GM19240 (cell line): ENCODE measurements around the gene MTMR2.
"Not testable (repeated sequence)": the region's sequence is repeated elsewhere in the genome, so short reads cannot be mapped to it uniquely, and the experiment has no call there.

Experiments
- DNase-seq: peaks from one replicate; pipeline ENCODE4 v3.0.0; 2011; ENCODE audit warnings: low spot score; ENCODE audit not compliant: insufficient read length

Gene MTMR2

DNA sequence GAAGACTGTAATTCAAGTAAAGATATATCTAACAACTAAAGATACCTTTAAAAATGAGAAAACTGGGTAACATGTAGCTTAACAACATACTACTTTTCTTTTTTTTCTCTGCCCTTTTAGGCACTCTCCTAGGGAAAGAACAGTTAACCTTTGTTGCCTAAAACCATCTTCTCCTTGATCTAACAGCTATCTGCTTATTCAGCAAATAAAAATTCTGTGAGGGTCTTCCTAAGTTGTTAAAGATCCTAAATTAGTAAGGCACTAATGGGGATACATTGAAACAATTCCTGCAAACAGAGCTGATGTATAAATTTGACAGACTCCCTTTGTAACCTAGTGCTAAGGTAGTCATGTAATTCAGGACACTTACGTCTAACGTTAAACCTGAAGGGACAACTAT, 39.1 kb downstream of the MTMR2 start:
- no peak for DNase-seq

DNA sequence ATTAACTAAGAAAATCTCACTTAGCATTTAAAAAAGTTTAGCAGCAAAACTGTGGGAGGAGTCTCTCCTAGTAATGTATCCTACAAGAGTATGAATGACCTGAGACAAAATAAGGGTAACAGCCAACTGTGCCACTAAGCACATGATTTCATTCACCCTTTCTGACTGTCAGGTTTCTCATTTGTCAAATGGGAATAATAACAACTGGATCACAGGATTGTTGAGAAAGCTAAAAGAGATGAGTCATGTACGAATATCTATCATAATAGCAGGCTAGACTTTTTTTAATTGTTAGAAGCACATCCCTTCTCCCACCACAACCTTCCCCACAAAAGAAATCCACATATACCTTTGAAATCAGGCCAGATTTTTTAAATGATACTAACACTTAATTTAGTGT, 39.5 kb downstream of the MTMR2 start:
- DNase-seq: no peak

DNA sequence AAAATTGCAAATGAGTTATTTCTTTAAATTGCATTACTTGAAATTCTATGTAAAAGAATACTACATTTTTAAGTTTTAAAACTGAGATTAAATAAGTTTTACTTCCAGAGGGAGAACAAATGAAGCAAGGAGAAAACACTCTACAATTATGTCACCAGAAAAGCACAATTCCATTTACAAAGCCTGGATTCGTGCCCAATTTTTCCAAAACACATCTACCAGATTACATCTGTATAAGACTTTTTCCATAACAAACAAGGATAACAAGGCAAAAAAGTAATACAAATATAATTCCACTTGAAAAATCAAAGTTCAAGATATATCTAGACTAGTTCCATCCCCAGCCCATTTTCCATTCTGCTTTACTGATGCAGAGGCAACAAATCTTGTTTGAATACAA, 40.5 kb downstream of the MTMR2 start:
- no peak for DNase-seq

DNA sequence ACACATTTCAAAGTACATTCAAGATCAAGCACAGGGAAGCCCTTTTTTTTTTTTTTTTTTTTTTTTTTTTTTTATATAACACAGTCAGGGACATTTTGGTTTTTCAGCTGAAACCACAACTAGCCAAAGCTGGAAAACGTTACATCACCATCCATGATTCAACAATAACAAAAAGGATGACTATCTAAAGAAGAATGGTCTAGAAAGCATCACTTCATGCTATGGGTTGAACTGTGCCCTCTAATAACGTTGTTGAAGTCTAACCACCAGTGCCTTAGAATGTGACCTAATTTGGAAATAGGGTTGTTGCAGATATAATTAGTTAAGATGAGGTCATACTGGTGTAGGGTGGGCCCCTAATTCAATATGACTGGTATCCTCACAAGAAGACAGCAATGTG, 46.6 kb downstream of the MTMR2 start:
- no peak for DNase-seq

DNA sequence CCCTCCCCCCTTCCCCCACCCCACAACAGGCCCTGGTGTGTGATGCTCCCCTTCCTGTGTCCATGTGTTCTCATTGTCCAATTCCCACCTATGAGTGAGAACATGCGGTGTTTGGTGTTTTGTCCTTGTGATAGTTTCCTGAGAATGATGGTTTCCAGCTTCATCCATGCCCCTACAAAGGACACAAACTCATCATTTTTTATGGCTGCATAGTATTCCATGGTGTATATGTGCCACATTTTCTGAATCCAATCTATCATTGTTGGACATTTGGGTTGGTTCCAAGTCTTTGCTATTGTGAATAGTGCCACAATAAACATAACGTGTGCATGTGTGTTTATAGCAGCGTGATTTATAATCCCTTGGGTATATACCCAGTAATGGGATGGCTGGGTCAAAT, 53.0 kb downstream of the MTMR2 start:
- not testable (repeated sequence) for DNase-seq

DNA sequence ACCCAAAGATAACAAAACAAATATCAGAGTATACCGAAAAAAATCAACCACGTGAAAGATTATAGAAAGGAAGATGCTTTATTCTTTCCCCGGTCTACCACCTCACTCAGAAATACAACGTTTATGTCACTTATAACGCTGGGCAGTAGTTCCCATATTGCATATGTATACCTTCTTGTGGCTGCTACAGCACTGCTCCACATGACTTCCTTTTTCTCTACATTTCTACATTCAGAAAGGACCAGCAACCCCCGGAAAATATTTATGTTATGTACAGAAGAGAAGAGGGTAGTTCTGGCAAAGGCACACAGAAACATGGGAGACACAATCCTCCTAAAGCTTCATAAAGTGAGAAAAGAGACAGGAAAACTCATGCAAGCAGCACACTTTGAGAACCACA, 56.8 kb downstream of the MTMR2 start:
- no peak for DNase-seq

DNA sequence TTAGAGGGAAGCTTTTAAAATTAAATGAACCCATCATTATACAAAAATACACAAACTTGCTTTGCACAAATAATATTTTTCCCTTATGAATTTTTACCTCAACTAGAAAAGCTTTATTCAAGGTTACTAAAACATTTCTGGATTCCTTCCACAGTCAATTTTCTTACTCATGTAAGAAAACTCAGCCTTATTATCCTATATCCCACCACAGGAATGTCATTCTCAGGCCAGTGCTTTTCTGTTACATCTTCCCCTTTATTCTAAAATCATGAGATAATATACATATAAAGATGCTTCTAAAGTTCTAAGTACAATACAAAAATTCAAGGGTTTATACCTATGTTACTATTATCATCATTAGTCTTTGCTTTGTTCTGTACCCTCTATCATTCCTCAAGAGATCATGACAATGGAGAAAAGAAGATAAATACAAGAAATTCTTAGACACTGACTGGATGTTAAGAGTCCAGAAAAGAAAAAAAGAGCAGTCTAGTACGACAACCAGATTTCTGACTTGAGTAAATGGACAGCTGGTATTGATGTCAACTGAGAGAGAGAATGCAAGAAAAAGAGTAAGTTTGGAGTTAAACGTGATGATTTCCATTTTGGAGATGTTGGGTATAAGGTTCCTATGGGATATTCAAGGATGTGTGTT, 60.3 kb downstream of the MTMR2 start:
- no peak for DNase-seq

DNA sequence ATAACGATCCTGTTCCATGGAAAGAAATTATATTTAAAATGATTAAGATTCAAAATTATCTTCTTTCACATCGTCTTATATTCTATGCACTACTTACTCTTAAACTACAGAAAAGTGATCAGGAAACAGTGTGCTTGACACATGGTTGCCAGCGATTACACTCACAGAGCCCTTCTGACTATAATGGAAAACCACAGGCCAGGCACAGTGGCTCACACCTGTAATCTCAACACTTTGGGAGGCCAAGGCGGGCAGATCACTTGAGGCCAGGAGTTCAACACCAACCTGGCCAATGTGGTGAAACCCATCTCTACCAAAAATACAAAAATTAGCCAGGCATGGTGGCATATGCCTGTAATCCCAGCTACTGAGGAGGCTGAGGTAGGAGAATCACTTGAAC, 63.9 kb downstream of the MTMR2 start:
- not testable (repeated sequence) for DNase-seq

DNA sequence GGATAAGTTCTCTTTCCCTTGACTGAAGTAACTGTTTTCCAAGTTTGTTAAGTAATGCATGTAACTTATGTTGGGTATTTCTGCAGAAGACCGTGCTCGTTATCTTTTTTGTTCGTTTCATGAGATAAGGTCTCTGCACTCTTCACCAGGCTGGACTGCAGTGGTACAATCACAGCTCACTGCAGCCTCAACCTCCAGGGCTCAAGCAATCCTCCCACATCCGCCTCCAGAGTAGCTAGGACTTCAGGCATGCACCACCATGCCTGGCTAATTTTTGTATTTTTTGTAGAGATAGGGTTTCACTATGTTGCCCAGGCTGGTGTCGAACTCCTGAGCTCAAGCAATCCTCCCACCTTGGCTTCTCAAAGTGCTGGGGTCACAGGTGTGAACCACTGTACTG, 69.5 kb downstream of the MTMR2 start:
- not testable (repeated sequence) for DNase-seq

DNA sequence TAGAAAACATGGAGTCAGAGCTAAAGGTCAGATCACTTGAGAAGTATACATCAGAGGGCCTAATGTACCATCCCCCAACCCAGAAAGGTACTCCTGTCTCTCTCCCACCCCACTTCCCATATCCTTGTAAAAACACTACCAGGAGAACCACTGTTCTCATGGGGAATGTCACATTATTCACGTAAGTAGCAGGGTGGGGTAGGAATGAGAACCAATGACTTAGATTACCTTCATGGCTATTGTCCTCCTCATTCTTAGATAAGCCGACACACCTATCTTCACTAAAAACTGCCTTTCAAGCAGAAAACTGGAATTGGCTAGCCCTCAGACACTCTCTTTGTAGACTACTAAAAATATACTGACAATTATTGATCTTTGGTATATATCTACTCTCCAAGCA, 70.0 kb downstream of the MTMR2 start:
- DNase-seq: no peak

DNA sequence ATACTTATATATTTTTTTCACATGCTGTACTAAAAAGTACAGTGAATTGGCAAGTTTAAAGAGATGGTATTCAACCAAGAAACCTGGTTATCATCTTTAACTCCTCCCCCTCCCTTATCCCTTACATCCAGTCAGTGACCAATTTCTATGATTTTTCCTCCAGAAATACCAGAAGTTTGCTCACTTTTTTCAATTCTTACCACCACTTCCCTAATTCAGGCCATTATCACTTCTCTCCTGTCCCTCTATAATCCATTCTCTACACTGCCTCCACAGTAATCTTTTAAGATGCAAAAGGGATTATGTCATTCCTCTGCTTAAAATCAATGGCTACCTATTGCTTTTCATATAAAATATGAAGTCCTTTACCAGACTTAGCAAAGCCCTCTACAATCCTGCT, 70.8 kb downstream of the MTMR2 start:
- no peak for DNase-seq

DNA sequence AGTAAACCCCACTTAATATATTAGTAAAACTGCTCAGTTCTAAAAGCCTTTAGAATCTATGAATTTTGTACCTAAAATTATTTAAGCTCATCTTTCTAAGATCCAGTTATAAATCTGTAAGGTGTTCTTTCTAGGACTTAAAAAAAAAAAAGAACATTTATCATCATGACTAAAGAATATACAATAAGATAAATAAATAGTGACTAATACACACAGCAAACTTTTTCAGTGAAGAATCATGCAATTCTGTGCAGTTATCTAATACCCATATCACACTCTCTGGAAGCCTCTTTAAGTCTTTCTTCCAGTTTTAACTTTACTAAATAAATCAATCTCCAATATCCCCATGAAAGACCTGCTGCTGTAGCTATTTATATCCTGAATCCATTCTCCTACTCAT, 73.8 kb downstream of the MTMR2 start:
- DNase-seq: no peak

DNA sequence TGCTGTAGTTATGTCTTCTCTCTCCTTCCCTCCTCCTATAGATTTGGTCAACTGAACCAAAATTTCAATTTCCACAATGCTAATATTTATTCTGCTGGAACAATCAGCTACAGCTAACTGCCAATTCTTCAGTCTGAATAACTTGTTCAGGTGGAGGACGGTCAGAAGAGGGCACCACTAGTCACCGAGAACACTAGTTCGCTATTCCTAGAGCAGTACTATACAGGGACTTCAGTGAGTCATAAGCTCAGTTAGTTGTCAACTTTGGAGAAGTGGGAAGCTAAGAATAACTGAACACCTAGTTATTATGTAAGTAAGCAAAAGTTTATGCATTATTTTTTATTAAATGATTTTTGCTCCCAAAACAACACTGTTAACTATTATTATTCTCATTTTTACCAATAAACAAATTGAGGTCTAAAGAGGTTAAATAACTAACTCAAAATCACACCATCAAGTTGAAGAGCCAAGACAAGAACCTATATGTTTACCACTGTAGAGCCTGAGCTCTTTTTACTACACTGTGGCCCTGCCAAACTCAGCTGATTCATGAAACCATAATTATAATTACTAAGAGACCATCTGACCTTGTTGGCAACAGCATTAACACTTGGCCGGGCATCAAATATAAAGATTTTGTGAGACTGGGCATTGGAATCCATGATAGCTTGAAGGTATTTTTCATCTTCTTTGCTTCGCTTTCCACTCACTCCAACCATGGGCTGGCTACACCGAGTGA, 74.7 kb downstream of the MTMR2 start:
- DNase-seq: no peak

DNA sequence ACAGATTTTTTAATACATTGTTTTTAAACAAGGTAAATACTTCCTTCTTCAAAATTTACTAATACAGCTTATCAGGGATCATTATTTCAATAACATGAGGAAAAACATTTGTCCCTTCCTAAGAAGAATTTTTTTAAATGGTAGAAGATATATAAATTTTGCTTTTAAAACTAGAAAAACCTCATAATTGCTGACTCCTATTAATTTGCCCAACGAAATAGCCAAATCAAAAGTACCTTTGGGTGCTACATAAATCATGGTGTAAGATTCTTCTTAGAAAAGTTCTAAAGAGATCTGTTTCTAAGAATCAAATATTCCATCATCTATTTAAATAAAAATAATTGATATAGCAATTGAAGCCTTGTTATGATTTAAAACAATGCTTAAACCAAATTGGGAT, 78.7 kb downstream of the MTMR2 start:
- no peak for DNase-seq

DNA sequence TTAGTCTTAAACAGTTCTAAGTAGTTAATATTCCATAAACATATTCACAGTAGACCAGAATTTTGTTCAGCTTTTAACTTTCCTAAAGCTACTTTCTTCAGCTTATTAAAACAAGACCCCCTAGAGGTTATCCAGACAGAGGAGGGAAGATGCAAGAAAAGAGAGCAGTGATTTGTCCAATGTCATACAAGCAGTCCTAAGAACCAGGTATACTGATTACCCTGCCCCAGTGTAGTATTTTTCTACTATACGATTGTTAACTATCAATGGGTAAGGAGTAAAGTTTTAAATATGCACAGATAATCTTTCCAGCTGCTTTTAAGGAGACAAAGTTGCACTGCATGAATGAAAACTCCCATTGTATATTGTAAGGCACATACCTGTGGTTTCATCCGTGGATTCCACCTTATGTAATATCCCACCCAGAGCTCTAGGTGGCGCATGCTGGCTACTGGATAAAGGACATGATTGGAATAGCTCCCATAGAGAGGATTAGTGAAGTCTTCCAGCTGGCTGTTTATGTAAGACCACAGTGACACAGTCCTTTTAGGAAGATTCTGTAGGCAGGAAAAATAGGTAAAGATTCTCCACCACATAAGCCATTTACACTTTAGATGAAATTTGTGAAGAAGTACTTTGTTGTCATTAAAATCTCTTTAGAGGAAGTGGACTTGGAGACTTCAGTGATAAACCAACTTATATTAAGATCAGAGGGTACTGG, 88.0 kb downstream of the MTMR2 start:
- DNase-seq: no peak

DNA sequence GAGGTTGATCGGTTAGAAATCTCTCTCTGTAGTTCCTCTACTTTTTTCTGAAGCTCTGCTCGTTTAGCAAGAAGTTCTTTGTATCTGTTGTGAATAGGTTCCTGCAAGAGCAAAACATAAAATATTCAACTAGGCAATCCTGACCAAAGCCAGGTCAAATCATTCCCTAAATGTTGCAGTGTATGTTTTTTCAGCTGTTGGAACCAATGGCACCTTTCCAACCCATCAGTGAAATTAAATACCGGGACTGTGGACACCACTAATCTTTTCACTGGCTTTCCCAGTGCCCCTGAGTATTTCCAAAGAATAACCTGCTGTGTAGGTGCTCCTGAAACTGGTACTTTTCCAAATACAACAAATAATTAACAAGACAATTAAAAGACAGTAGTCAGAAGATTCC, 88.6 kb downstream of the MTMR2 start:
- no peak for DNase-seq

DNA sequence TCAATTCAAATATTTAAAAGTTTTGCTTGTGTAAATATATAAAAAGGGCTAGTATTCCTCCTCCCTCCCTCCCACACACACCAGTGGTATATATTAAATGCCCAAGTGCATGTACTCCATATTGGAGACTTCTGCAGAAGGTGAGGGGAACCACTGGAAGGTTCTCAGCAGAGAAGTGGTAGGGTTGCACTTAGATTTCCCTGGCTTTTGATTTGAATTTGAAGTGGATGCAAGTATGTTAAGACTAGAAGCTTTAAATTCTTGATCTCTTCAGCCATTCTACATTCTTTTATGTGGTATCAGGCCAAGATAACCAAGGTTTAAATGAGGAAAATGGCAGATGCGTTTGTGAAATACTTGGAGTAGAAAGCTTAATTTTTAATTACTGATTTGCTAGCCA, 90.5 kb downstream of the MTMR2 start:
- no peak for DNase-seq

DNA sequence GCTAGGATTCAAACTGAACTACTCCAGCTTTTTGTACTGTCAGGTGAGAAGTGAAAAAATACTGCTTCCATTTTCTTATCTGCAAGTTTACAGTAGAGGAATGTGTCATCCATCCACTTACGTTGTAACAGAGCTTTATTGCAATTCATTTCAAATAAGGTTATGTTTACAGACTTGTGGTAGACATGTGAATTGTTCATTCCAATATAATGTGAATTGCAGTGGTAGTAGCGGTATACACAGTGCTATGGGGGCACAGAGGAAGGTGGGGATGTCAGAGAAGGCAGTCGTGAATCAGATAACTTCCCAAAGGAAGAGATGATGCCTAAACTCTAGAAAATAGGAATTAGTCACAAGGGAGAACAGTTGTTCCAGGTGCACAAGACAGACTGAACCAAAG, 91.1 kb downstream of the MTMR2 start:
- DNase-seq: no peak

DNA sequence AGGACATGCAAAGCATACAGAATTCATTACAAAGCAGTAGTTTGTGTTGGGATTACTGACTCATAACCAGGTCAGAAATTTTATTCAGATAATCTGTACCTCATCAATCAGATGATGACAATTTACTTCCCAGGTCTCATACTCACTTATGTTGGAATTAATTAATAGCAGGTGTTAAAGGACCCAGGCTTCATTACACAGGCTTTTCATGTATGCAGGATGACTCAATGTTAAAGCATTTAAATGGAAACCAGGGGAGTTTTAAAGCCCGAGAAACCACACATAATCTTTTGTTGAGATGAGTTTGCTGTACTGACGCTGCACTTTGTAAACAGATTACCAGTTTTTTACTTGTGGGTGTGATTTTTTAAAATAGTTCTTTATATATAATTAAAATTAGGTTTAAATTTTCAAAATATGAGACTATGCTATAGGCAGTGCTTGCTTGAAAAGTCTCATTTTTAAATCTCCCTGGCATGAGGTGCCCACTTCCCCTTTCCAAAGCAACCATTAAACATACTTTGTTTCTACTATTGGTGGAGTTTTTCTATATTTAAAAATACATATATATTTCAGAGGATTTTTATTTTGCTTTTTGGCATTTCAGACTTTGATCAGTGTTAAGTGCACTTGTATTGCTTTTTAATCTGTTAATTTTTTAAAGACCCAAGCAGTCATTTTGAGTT, 92.6 kb downstream of the MTMR2 start:
- no peak for DNase-seq

DNA sequence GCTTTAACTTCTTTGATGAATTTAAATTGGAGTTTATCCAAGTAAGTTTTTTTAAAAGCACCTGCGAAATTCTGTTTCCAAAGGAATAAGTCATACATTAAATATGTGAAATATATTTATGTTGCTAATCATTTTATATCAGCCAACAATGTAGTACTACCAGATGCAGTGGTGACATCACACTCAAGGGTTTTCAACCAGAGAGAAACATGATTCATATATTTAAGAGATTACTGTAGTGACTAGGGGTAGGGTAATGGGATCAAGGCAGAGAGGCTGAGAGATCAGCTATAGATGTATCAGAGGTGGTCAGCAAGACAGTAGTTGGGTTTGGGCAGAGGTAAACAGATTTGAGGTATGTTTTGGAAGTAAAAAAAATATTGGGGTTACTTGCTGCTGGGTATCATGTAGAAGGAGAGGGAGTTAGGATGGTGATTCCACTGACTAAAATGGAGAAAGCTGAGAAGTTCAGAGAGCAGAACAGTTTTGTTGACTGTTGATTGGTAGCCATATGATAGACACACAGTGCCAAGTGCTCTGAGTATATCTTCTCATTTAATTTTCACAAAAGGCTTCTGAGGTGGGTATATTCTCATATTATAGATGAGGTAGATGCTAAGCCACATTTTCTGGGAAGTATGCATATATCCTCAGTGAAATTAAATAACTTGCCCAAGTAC, 94.2 kb downstream of the MTMR2 start:
- no peak for DNase-seq

DNA sequence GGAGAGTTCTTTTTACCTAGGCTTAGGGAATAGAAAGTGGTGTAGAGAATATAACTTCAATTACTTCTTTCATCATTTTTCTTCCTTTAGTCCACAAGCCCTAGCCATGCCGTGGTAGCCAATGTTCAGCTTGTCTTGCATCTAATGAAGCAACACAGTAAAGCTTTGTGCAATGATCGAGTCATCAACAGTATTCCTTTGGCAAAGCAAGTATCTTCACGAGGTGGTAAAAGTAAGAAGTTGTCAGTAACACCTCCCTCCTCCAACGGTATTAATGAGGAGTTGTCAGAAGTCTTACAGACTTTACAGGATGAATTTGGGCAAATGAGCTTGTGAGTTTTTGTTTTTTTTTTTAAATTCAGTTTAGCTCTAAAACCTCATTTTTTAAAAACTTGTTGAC, 96.2 kb downstream of the MTMR2 start:
- DNase-seq: no peak

DNA sequence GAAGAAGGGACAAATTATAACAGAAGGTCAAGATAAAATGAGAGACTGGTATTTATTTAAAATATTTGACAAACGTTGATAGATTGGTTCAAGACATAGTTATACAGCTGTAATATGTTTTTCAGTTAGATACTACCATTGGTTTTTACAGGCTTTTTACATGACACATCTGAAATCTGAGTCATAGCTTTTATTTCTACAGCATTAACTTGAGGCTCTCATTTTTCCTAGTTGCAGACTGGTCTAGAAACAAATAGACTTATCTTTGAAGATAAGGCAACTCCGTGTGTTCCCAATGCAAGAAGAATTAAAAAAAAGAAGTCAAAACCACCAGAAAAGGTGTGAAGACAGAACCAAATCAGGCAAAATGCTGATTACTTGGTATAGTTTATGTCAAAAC, 102.3 kb downstream of the MTMR2 start:
- no peak for DNase-seq
